ENCODE measurements around the gene BLM. TPM values are rescaled to one million over a fixed set of nuclear protein-coding genes. Genes with fewer than 3 reads are reported as not detected.

BLM gene
- total and polyA plus RNA-seq, 2 donors (not counting 1 experiment from before 2014, with no cell fraction given): 1.5 to 1.7 TPM

- no peak overlapping the region for H3K9ac ChIP-seq (ENCODE audit: insufficient read depth, low read length)
- H2AFZ ChIP-seq (ENCODE audit: low read length): no peak overlapping the region
- no peaks in the 10 kb centered on the region for H3K9me3 ChIP-seq (ENCODE audit: control insufficient read depth, insufficient read depth, low read depth, low read length)
- H3K27me3 ChIP-seq (ENCODE audit: control insufficient read depth, insufficient read depth, low read length): no peaks in the 10 kb centered on the region
- TF ChIP-seq EZH2 (IDR thresholded peaks at IDR 0.05; ENCODE audit: low read length, missing control alignments): no peak
- TF ChIP-seq CTCF (conservative IDR thresholded peaks at IDR 0.05 in 1 of 2, IDR thresholded peaks at IDR 0.05 in 1 of 2; ENCODE audit: low read depth in 1 of 2, low read length in 2 of 2): no peak
- no peak overlapping the region for H3K4me2 ChIP-seq (ENCODE audit: extremely low read depth, insufficient read depth, low read length)
- no peaks in the 10 kb centered on the region for H3K4me1 ChIP-seq (ENCODE audit: control insufficient read depth, extremely low read depth, insufficient read depth, low read length)
- DNase-seq (ENCODE audit: low read depth in 2 of 2): no peak
- no peak overlapping the region for H3K27ac ChIP-seq (ENCODE audit: insufficient read depth, low read length)
- H4K20me1 ChIP-seq (ENCODE audit: control insufficient read depth, extremely low read depth, insufficient read depth, low read length): no peaks in the 10 kb centered on the region
- no peak overlapping the region for H3K4me3 ChIP-seq (replicated peaks in 1 of 4; ENCODE audit: control extremely low read depth in 1 of 4, insufficient read depth in 1 of 4, low read depth in 3 of 4, low read length in 4 of 4)
- no peaks in the 10 kb centered on the region for H3K79me2 ChIP-seq (ENCODE audit: control insufficient read depth, insufficient read depth, low read length)
- H3K36me3 ChIP-seq (ENCODE audit: control insufficient read depth, insufficient read depth, low read length): no peaks in the 10 kb centered on the region
These were observed 8.6 kb upstream of the BLM start for GRCh38 chr15:90708516-90708915.

- Histone ChIP-seq H3K9me3 (ENCODE audit: control insufficient read depth, insufficient read depth, low read depth, low read length) (no peaks in the 10 kb centered on the region), H3K79me2 (ENCODE audit: control insufficient read depth, insufficient read depth, low read length) (no peaks in the 10 kb centered on the region), H3K4me3 (replicated peaks in 1 of 4; ENCODE audit: control extremely low read depth in 1 of 4, insufficient read depth in 1 of 4, low read depth in 3 of 4, low read length in 4 of 4) (no peak overlapping the region), H2AFZ (ENCODE audit: low read length) (no peak overlapping the region), H3K36me3 (ENCODE audit: control insufficient read depth, insufficient read depth, low read length) (no peaks in the 10 kb centered on the region), H3K27me3 (ENCODE audit: control insufficient read depth, insufficient read depth, low read length) (no peaks in the 10 kb centered on the region), H3K9ac (ENCODE audit: insufficient read depth, low read length) (no peak overlapping the region), H3K4me1 (ENCODE audit: control insufficient read depth, extremely low read depth, insufficient read depth, low read length) (no peaks in the 10 kb centered on the region), H3K4me2 (ENCODE audit: extremely low read depth, insufficient read depth, low read length) (no peak overlapping the region), H3K27ac (ENCODE audit: insufficient read depth, low read length) (no peak overlapping the region), H4K20me1 (ENCODE audit: control insufficient read depth, extremely low read depth, insufficient read depth, low read length) (no peaks in the 10 kb centered on the region)
- TF ChIP-seq CTCF (conservative IDR thresholded peaks at IDR 0.05 in 1 of 2, IDR thresholded peaks at IDR 0.05 in 1 of 2; ENCODE audit: low read depth in 1 of 2, low read length in 2 of 2) (no peak), EZH2 (IDR thresholded peaks at IDR 0.05; ENCODE audit: low read length, missing control alignments) (no peak)
- no peak for DNase-seq (ENCODE audit: low read depth in 2 of 2)
These were observed 7.9 kb upstream of the BLM start for GRCh38 chr15:90709278-90709677.

- no peaks in the 10 kb centered on the region for H3K4me1 ChIP-seq (ENCODE audit: control insufficient read depth, extremely low read depth, insufficient read depth, low read length)
- H3K4me2 ChIP-seq (ENCODE audit: extremely low read depth, insufficient read depth, low read length): no peak overlapping the region
- no peak overlapping the region for H3K4me3 ChIP-seq (replicated peaks in 1 of 4; ENCODE audit: control extremely low read depth in 1 of 4, insufficient read depth in 1 of 4, low read depth in 3 of 4, low read length in 4 of 4)
- no peaks in the 10 kb centered on the region for H3K79me2 ChIP-seq (ENCODE audit: control insufficient read depth, insufficient read depth, low read length)
- peak overlapping the region; percentile 26 for H2AFZ ChIP-seq (ENCODE audit: low read length)
- peak in 1 of 2 donors; percentile 6 for DNase-seq (ENCODE audit: low read depth in 2 of 2)
- H3K27me3 ChIP-seq (ENCODE audit: control insufficient read depth, insufficient read depth, low read length): no peaks in the 10 kb centered on the region
- H3K36me3 ChIP-seq (ENCODE audit: control insufficient read depth, insufficient read depth, low read length): no peaks in the 10 kb centered on the region
- H3K9ac ChIP-seq (ENCODE audit: insufficient read depth, low read length): no peak overlapping the region
- H3K9me3 ChIP-seq (ENCODE audit: control insufficient read depth, insufficient read depth, low read depth, low read length): no peaks in the 10 kb centered on the region
- no peak for TF ChIP-seq EZH2 (IDR thresholded peaks at IDR 0.05; ENCODE audit: low read length, missing control alignments)
- TF ChIP-seq CTCF (conservative IDR thresholded peaks at IDR 0.05 in 1 of 2, IDR thresholded peaks at IDR 0.05 in 1 of 2; ENCODE audit: low read depth in 1 of 2, low read length in 2 of 2): no peak
- no peaks in the 10 kb centered on the region for H4K20me1 ChIP-seq (ENCODE audit: control insufficient read depth, extremely low read depth, insufficient read depth, low read length)
- no peak overlapping the region for H3K27ac ChIP-seq (ENCODE audit: insufficient read depth, low read length)
These were observed 6.6 kb upstream of the BLM start for GRCh38 chr15:90710436-90711027.
